Epithelial cell of esophagus (primary cell): ENCODE measurements around the gene KRT77.
A peak's percentile ranks its signal among the peaks of the same experiment; 100 is the strongest.

Experiments
- DNase-seq: peaks from one replicate; pipeline ENCODE4 v3.0.0; 2010; ENCODE audit warnings: low read depth
- H3K4me3 ChIP-seq: 2 replicates; pipeline ENCODE4 v1.5.1; 2011; ENCODE audit warnings: mild to moderate bottlenecking, low read length, control low read depth
- TF ChIP-seq, protein P1 (sequence below): IDR thresholded peaks from 2 replicates; pipeline ENCODE4 v1.5.1; 2011; ENCODE audit warnings: low read depth, mild to moderate bottlenecking, low read length, control low read depth, inconsistent platforms; ENCODE audit not compliant: insufficient read depth; ENCODE audit errors: missing control alignments

KRT77 gene

DNA sequence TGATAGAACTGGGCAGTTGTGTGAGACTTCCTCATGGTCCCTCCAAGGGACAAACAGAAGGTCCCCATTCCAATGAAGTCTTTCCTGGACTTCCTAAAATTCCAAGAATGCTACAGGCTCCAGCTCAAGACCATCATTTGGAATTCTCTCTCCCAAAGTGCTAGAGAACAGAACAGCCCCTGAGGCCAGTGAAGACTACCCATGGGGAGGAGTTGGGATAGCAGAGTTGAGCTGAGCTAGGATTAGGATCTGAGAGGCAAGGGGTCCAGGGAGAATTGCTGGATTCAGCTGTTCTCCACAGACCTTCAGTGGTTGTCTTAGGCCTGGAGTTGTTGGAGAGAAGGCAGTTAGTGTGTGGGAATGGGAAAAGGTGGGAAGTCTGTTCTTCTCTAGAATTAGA, 33.9 kb downstream of the KRT77 start:
- DNase-seq, result no peak

DNA sequence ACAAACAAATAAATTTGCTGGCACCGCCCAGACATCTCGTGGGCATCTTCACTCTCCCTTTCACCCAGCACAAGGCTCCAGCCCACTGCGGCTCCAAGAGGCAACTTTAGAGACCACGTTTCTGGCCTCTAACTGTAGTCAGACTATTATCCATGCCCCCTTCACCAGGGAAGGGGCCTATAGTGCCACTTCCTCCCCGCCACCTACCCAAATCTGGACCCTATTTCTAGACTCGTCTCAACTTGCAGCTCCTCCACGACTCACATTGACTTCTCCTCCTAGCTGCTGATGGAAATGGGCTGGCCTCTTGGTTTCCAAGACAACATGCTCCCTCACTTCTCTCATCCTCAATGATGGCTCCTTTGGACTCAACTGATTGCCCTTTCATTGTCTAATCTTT, 35.4 kb downstream of the KRT77 start:
- no peak for DNase-seq
- TF ChIP-seq, protein P1, sequence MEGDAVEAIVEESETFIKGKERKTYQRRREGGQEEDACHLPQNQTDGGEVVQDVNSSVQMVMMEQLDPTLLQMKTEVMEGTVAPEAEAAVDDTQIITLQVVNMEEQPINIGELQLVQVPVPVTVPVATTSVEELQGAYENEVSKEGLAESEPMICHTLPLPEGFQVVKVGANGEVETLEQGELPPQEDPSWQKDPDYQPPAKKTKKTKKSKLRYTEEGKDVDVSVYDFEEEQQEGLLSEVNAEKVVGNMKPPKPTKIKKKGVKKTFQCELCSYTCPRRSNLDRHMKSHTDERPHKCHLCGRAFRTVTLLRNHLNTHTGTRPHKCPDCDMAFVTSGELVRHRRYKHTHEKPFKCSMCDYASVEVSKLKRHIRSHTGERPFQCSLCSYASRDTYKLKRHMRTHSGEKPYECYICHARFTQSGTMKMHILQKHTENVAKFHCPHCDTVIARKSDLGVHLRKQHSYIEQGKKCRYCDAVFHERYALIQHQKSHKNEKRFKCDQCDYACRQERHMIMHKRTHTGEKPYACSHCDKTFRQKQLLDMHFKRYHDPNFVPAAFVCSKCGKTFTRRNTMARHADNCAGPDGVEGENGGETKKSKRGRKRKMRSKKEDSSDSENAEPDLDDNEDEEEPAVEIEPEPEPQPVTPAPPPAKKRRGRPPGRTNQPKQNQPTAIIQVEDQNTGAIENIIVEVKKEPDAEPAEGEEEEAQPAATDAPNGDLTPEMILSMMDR, result no peak
- H3K4me3 ChIP-seq, result no peak overlapping the region

More for the DNA sequence above, 33.9 kb downstream of the KRT77 start:
- no peak overlapping the region for H3K4me3 ChIP-seq
- TF ChIP-seq, protein P1, result no peak

DNA sequence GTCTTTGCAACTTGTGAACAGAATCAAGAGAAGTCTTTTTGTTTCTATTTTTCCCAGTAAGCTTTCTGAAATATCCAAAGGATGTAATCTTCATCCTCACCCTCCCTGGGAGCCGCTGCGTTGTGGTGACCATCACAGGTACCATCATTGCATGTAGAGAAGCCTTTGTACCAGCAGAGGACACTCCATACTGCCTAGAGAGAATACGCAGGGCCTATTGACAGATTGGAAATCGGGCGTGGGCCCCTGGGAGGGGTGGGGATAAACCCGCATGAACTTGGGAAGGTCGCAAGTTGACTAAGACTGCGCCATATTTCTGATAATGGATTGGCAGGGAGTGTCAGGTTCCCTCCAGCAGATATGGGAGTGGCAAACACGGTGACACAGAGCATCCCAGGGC, 35.8 kb downstream of the KRT77 start:
- TF ChIP-seq, protein P1, result peak; percentile 23
- no peak for DNase-seq
- no peak overlapping the region for H3K4me3 ChIP-seq

DNA sequence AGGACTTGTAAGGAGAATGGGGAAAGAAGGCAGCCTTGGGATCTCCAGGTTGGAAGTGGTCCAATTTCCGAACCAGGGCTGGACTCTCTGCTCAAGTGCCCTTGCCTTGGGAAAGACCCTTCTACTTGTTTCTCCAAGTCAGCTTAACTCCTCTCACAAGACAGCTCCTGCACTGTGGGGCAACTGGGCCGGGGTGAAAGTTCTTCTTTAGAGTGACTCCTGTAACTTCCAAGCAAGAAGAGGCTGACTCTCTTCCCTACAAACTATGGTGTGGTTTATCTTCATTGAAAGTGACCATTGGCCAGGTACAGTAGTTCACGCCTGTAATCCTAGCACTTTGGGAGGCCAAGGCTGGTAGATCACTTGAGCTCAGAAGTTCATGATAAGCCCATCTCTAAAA, 36.9 kb downstream of the KRT77 start:
- H3K4me3 ChIP-seq, result no peak overlapping the region
- TF ChIP-seq, protein P1, result no peak
- no peak for DNase-seq

DNA sequence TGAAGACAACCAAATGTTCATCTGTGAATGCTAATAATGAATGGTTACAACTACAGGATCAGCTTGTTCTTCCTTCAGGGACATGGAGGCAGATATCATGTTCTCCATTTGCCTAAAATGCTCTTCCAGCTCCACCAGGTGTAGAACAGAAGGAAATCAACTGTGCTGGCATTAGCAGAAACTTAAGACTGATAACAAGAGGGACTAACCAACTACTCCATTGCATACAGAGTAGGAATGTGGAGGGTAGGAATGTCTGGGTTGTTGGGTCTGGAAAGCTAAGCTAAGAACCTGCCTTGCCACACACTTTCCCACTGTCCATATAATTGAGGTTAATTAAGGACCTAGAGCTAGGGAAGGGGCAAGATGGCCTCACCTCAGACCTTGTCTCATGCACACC, 39.9 kb downstream of the KRT77 start:
- DNase-seq, result no peak
- TF ChIP-seq, protein P1, result no peak
- H3K4me3 ChIP-seq, result no peak overlapping the region

DNA sequence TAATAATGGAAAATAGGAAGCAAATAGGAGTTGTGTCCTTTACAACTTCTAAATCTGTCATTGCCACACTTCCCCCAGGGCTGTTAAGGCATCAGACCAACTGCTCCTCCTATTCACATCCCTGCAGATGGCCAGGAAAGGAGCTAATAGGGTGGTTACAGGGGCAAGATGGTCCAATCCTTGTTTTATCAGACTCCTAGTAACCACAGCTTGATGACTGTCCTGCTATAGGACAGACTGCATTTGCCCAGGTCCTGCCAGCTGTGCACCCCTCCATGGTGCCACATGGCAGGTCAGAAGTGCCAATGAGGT, 40.5 kb downstream of the KRT77 start:
- TF ChIP-seq, protein P1, result no peak
- DNase-seq, result no peak
- H3K4me3 ChIP-seq, result no peak overlapping the region

DNA sequence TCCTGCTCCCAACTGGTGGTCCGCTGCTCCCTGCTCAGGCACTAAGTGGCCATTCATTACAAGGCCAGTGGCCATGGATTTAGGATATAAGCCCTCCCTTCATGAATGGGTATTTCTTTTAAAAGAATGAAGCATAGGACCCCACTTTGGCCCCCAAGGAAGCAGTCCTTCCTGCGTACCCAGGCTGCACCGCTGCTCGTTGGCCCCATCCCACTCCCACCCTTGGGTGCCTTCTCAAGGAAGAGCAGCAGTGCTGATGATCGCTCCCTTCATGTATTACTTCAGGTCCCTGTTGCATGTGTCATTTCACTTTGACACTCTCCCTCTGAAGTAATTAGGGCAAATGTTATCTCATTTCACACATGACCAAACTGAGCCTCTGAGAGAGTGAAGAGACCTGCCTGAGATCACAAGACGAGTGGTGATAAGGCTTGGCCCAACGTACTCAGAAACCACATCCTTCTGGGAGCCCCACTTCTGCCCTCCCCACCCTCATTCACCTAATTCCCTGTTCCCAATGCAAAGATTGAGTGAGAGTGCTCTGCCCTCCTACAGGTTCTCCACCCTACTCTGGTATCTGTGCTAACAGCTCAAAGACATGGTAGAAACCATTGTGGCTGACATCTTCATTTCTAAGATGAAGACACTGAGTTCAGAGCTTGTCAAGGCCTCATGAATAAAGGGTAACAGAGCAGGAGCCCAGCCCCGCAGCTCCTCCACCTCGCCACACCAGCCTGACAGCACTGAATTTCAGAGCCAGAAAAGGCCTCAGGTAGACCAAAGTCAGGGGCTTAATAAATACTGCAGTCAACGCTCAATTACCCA, 41.0 kb downstream of the KRT77 start:
- DNase-seq, result no peak
- TF ChIP-seq, protein P1, result no peak
- H3K4me3 ChIP-seq, result no peak overlapping the region
